IMR-90 (cell line): Measurements from ENCODE around the gene CHD6. TPM values are rescaled to one million over a fixed set of nuclear protein-coding genes. Genes with fewer than 3 reads are reported as not detected.

Experiments
- ATAC-seq: fragments of 200-7000 bp; cut with Tn5 transposase; 2 replicates; pipeline ENCODE4 v1.9.1; 2020; ENCODE audit warnings: low read depth, mild to moderate bottlenecking, moderate library complexity
- BruUV-seq: library from RNA; stranded (reverse); fragments of 400-500 nt; replicated peaks from 2 replicates; lab custom pipeline; 2021; lab: Mats Ljungman, UMichigan
- CTCF ChIA-PET: fragments of 300-600 bp; formaldehyde crosslinking; extraction: SDS; loops from one replicate; lab custom pipeline; 2021; ENCODE audit warnings: antibody characterized with exemption; lab: Yijun Ruan, JAX
- POLR2A ChIA-PET: fragments of 300-600 bp; sonication (Branson Sonifier 250); formaldehyde crosslinking; loops from one replicate; lab custom pipeline; 2022; ENCODE audit warnings: antibody characterized with exemption; ENCODE audit not compliant: unreplicated experiment; lab: Charles Lee
- DNase-seq: peaks from one replicate; pipeline ENCODE4 v3.0.0; 2013
- H2AFZ ChIP-seq: replicated peaks from 2 replicates; pipeline ENCODE3; 2013; ENCODE audit warnings: low read length, mild to moderate bottlenecking; ENCODE audit not compliant: poor library complexity
- H2AK5ac ChIP-seq: 2 replicates; pipeline ENCODE4 v1.6.1; 2013; ENCODE audit warnings: low read depth, low read length, inconsistent platforms
- H2AK9ac ChIP-seq: replicated peaks from 2 replicates; pipeline ENCODE3; 2013; ENCODE audit warnings: mild to moderate bottlenecking, low read depth, low read length, moderate library complexity; ENCODE audit not compliant: poor library complexity
- H2BK120ac ChIP-seq: 2 replicates; pipeline ENCODE4 v1.6.1; 2013; ENCODE audit warnings: low read depth, low read length, inconsistent platforms
- H2BK15ac ChIP-seq: 3 replicates; pipeline ENCODE4 v1.6.1; 2013; ENCODE audit warnings: low read depth, low read length, inconsistent platforms
- H2BK20ac ChIP-seq: 2 replicates; pipeline ENCODE4 v1.6.1; 2013; ENCODE audit warnings: low read depth, mild to moderate bottlenecking, inconsistent platforms, low read length, moderate library complexity
- H2BK5ac ChIP-seq: 2 replicates; pipeline ENCODE4 v1.6.1; 2013; ENCODE audit warnings: mild to moderate bottlenecking, low read depth, low read length, inconsistent platforms; ENCODE audit not compliant: poor library complexity, severe bottlenecking
- H3K14ac ChIP-seq: replicated peaks from 2 replicates; pipeline ENCODE4 v1.6.1; 2013; ENCODE audit warnings: low read depth, low read length, inconsistent platforms
- H3K18ac ChIP-seq: 2 replicates; pipeline ENCODE4 v1.6.1; 2013; ENCODE audit warnings: low read depth, low read length, control low read depth
- H3K23ac ChIP-seq: 2 replicates; pipeline ENCODE4 v1.6.1; 2013; ENCODE audit warnings: low read depth, low read length, inconsistent platforms
- H3K27ac ChIP-seq: 2 replicates; pipeline ENCODE4 v1.5.1; 2013; ENCODE audit warnings: mild to moderate bottlenecking, control low read depth, low read length; ENCODE audit not compliant: insufficient read depth
- H3K27me3 ChIP-seq: 2 replicates; pipeline ENCODE4 v1.6.1; 2013; ENCODE audit warnings: low read length; ENCODE audit not compliant: control insufficient read depth, insufficient read depth
- H3K36me3 ChIP-seq: 2 replicates; pipeline ENCODE4 v1.6.1; 2013; ENCODE audit warnings: low read length, mixed read lengths; ENCODE audit not compliant: control insufficient read depth, insufficient read depth
- H3K4ac ChIP-seq: 2 replicates; pipeline ENCODE4 v1.6.1; 2013; ENCODE audit warnings: low read depth, low read length, inconsistent platforms
- H3K4me1 ChIP-seq: 2 replicates; pipeline ENCODE4 v1.6.1; 2013; ENCODE audit warnings: low read length, mixed read lengths; ENCODE audit not compliant: control insufficient read depth, insufficient read depth
- H3K4me2 ChIP-seq: 2 replicates; pipeline ENCODE4 v1.6.1; 2013; ENCODE audit warnings: low read depth, mild to moderate bottlenecking, control low read depth, low read length, moderate library complexity
- H3K4me3 ChIP-seq: 2 replicates; pipeline ENCODE4 v1.5.1; 2013; ENCODE audit warnings: low read depth, mild to moderate bottlenecking, control low read depth, low read length, moderate library complexity; ENCODE audit not compliant: insufficient read depth
- H3K56ac ChIP-seq: 2 replicates; pipeline ENCODE4 v1.6.1; 2013; ENCODE audit warnings: low read length, inconsistent platforms; ENCODE audit not compliant: insufficient read depth; ENCODE audit errors: extremely low read depth
- H3K79me1 ChIP-seq, 2 experiments: 2 replicates each; pipeline ENCODE4 v1.6.1; 2013; ENCODE audit warnings: low read length in 2 of 2, inconsistent platforms in 1 of 2, low read depth in 1 of 2
- H3K9ac ChIP-seq: 2 replicates; pipeline ENCODE4 v1.6.1; 2013; ENCODE audit warnings: low read depth, low read length, control low read depth
- H3K9me1 ChIP-seq: 2 replicates; pipeline ENCODE4 v1.6.1; 2013; ENCODE audit warnings: low read length, inconsistent platforms; ENCODE audit not compliant: insufficient read depth
- H3K9me3 ChIP-seq: 2 replicates; pipeline ENCODE4 v1.6.1; 2013; ENCODE audit warnings: low read length; ENCODE audit not compliant: control insufficient read depth, insufficient read depth
- H4K20me1 ChIP-seq: 2 replicates; pipeline ENCODE4 v1.6.1; 2013; ENCODE audit warnings: low read length, inconsistent platforms; ENCODE audit not compliant: insufficient read depth
- H4K5ac ChIP-seq: 2 replicates; pipeline ENCODE4 v1.6.1; 2013; ENCODE audit warnings: mild to moderate bottlenecking, low read depth, low read length, control low read depth
- H4K8ac ChIP-seq, 2 experiments: 2 replicates each; pipeline ENCODE4 v1.6.1; 2013; ENCODE audit warnings: low read depth in 2 of 2, low read length in 2 of 2, control low read depth in 1 of 2, inconsistent platforms in 1 of 2
- H4K91ac ChIP-seq: 2 replicates; pipeline ENCODE4 v1.6.1; 2013; ENCODE audit warnings: low read depth, low read length, inconsistent platforms; ENCODE audit not compliant: insufficient read depth
- BHLHE40 ChIP-seq: fragments of 150-350 bp; IDR thresholded peaks from 2 replicates; pipeline ENCODE4 v1.6.1; 2016; ENCODE audit warnings: mild to moderate bottlenecking, low read depth, low read length
- CEBPB ChIP-seq: IDR thresholded peaks from 2 replicates; pipeline ENCODE4 v1.6.1; 2012; ENCODE audit warnings: low read depth, low read length, improper control_type of control experiment
- CHD1 ChIP-seq: IDR thresholded peaks from 2 replicates; pipeline ENCODE4 v1.6.1; 2012; ENCODE audit warnings: low read depth, low read length, improper control_type of control experiment
- FOS ChIP-seq: fragments of 150-350 bp; IDR thresholded peaks from 2 replicates; pipeline ENCODE4 v1.6.1; 2016; ENCODE audit warnings: low read depth, low read length
- MAFK ChIP-seq: IDR thresholded peaks from 2 replicates; pipeline ENCODE4 v1.6.1; 2012; ENCODE audit warnings: low read depth, low read length, improper control_type of control experiment
- MAZ ChIP-seq: IDR thresholded peaks from 2 replicates; pipeline ENCODE4 v1.6.1; 2012; ENCODE audit warnings: low read depth, mild to moderate bottlenecking, low read length, improper control_type of control experiment, moderate library complexity, borderline replicate concordance
- MXI1 ChIP-seq: IDR thresholded peaks from 2 replicates; pipeline ENCODE4 v1.6.1; 2012; ENCODE audit warnings: low read depth, mild to moderate bottlenecking, low read length, moderate library complexity, borderline replicate concordance
- NFE2L2 ChIP-seq: fragments of 150-350 bp; IDR thresholded peaks from 2 replicates; pipeline ENCODE4 v1.6.1; 2016; ENCODE audit warnings: low read depth, mild to moderate bottlenecking, low read length
- POLR2A ChIP-seq: IDR thresholded peaks from 2 replicates; pipeline ENCODE4 v1.6.1; 2012; ENCODE audit warnings: mild to moderate bottlenecking, low read depth, low read length
- RAD21 ChIP-seq: IDR thresholded peaks from 2 replicates; pipeline ENCODE4 v1.6.1; 2012; ENCODE audit warnings: low read length, improper control_type of control experiment
- RCOR1 ChIP-seq: IDR thresholded peaks from 2 replicates; pipeline ENCODE4 v1.6.1; 2012; ENCODE audit warnings: mild to moderate bottlenecking, low read length, improper control_type of control experiment; ENCODE audit not compliant: insufficient replicate concordance
- RFX5 ChIP-seq: IDR thresholded peaks from 2 replicates; pipeline ENCODE4 v1.8.0; 2012; ENCODE audit warnings: low read depth, mild to moderate bottlenecking, low read length, moderate library complexity
- SMC3 ChIP-seq: fragments of 150-350 bp; IDR thresholded peaks from 2 replicates; pipeline ENCODE4 v1.6.1; 2016; ENCODE audit warnings: low read depth, mild to moderate bottlenecking, antibody characterized with exemption, low read length, moderate library complexity
- WGBS, 2 experiments: methylation state at CpG; one replicate each; pipeline versions ENCODE4 v1.1.5 to v1.1.7; 2013; ENCODE audit warnings: missing lambda C conversion rate in 2 of 2; ENCODE audit not compliant: insufficient read length in 1 of 2; ENCODE audit errors: extremely low coverage in 2 of 2; 5-methylcytosine and 5-hydroxymethylcytosine counted together
- dilution Hi-C: fragments of 300-500 bp; cut with HindIII; formaldehyde crosslinking; loops from one replicate; pipeline ENCODE4 v1.14.3; 2018; ENCODE audit warnings: low sequenced_read_pairs; ENCODE audit not compliant: unreplicated experiment
- in situ Hi-C: fragments of 300-500 bp; cut with MboI; formaldehyde crosslinking; loops from 3 replicates; pipeline ENCODE4 v1.14.3; 2019; ENCODE audit warnings: low sequenced_read_pairs, inconsistent platforms, mixed read lengths
- intact Hi-C: fragments of 100-400 bp; cut with micrococcal nuclease; formaldehyde crosslinking; loops from 2 replicates; pipeline ENCODE4 v1.10.0; 2022
- polyA plus RNA-seq, 3 experiments: library from polyadenylated mRNA; depleted of rRNA; stranded (reverse); fragments of >200 nt; gene quantifications; 2 replicates each; pipeline ENCODE4 v1.2.3, GENCODE V29; 2012; ENCODE audit warnings: low replicate concordance in 1 of 3
- total RNA-seq: library from RNA; depleted of rRNA; stranded (reverse); fragments of >200 nt; gene quantifications from 2 replicates; pipeline ENCODE4 v1.2.3, GENCODE V29; 2012
- TF ChIP-seq, protein P1 (sequence below): fragments of 150-350 bp; IDR thresholded peaks from 2 replicates; pipeline ENCODE4 v1.6.1; 2017; ENCODE audit warnings: mild to moderate bottlenecking, antibody characterized with exemption, low read length, low read depth
- TF ChIP-seq, protein P2 (sequence below): conservative IDR thresholded peaks from 2 replicates; pipeline ENCODE4 v1.5.1; 2012; ENCODE audit warnings: mild to moderate bottlenecking, low read depth, low read length, improper control_type of control experiment
- TF ChIP-seq, protein P3 (sequence below): fragments of 150-350 bp; IDR thresholded peaks from 2 replicates; pipeline ENCODE4 v1.6.1; 2016; ENCODE audit warnings: low read depth, mild to moderate bottlenecking, low read length, moderate library complexity, borderline replicate concordance

Gene CHD6
- total and polyA plus RNA-seq, 2 of the 4 experiments (the other 2 are of a cell fraction): 8.8 to 26.7 TPM

DNA sequence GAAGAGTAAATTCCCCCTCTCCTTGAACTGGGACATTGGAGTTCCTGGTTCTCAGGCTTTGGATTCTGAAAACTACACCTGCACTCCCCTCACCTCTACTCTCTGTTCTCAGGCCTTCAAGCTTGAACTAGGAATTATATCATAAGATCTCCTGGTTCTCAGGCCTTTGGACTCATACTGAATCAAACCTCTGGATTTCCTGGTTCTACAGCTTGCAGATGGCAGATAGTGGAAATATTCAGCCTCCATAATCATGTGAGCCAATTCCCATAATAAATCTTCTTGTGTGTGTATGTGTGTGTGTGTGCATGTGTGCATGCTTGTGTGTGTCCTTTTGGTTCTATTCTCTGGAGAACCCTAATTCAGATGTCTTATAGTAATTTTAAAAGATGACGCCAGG, 12.7 kb upstream of the CHD6 start:
- H3K27ac ChIP-seq: no peak overlapping the region
- intact Hi-C loops: no loop called here
- H2AK5ac ChIP-seq: no peak overlapping the region
- no peak overlapping the region for H3K9ac ChIP-seq
- H2BK15ac ChIP-seq: no peak overlapping the region
- no peak overlapping the region for H4K8ac ChIP-seq
- H3K4me3 ChIP-seq: no peak overlapping the region
- no peak for ATAC-seq
- H2BK20ac ChIP-seq: no peak overlapping the region
- H4K91ac ChIP-seq: no peak overlapping the region
- no peak overlapping the region for H3K4ac ChIP-seq
- TF ChIP-seq, protein P1, sequence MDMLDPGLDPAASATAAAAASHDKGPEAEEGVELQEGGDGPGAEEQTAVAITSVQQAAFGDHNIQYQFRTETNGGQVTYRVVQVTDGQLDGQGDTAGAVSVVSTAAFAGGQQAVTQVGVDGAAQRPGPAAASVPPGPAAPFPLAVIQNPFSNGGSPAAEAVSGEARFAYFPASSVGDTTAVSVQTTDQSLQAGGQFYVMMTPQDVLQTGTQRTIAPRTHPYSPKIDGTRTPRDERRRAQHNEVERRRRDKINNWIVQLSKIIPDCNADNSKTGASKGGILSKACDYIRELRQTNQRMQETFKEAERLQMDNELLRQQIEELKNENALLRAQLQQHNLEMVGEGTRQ: no peak
- TF ChIP-seq RCOR1 (no peak), CEBPB (no peak), FOS (no peak), RAD21 (no peak), MAFK (no peak), RFX5 (no peak), NFE2L2 (no peak), SMC3 (no peak), MXI1 (no peak), POLR2A (no peak), MAZ (no peak), BHLHE40 (no peak), CHD1 (no peak)
- TF ChIP-seq, protein P2, sequence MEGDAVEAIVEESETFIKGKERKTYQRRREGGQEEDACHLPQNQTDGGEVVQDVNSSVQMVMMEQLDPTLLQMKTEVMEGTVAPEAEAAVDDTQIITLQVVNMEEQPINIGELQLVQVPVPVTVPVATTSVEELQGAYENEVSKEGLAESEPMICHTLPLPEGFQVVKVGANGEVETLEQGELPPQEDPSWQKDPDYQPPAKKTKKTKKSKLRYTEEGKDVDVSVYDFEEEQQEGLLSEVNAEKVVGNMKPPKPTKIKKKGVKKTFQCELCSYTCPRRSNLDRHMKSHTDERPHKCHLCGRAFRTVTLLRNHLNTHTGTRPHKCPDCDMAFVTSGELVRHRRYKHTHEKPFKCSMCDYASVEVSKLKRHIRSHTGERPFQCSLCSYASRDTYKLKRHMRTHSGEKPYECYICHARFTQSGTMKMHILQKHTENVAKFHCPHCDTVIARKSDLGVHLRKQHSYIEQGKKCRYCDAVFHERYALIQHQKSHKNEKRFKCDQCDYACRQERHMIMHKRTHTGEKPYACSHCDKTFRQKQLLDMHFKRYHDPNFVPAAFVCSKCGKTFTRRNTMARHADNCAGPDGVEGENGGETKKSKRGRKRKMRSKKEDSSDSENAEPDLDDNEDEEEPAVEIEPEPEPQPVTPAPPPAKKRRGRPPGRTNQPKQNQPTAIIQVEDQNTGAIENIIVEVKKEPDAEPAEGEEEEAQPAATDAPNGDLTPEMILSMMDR: no peak
- TF ChIP-seq, protein P3, sequence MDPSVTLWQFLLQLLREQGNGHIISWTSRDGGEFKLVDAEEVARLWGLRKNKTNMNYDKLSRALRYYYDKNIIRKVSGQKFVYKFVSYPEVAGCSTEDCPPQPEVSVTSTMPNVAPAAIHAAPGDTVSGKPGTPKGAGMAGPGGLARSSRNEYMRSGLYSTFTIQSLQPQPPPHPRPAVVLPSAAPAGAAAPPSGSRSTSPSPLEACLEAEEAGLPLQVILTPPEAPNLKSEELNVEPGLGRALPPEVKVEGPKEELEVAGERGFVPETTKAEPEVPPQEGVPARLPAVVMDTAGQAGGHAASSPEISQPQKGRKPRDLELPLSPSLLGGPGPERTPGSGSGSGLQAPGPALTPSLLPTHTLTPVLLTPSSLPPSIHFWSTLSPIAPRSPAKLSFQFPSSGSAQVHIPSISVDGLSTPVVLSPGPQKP: no peak
- dilution Hi-C loops: no loop called here
- H3K4me1 ChIP-seq: no peaks in the 10 kb centered on the region
- ChIA-PET CTCF (no interaction called here), POLR2A (no interaction called here)
- H2BK5ac ChIP-seq: no peak overlapping the region
- BruUV-seq: no TSS peak
- H3K79me1 ChIP-seq: no peaks in the 10 kb centered on the region
- no peaks in the 10 kb centered on the region for H3K36me3 ChIP-seq
- H3K27me3 ChIP-seq: peaks cover 2% of the 10 kb centered on the region; the same call in 1 of the 2 replicates
- in situ Hi-C loops: no loop called here
- H3K9me1 ChIP-seq: no peaks in the 10 kb centered on the region
- WGBS, 2 experiments: 100% methylated on average over 1 of the region's 1 CpG; no CpG with 5 or more reads in 1 of the 2 experiments
- no peak overlapping the region for H3K18ac ChIP-seq
- H4K20me1 ChIP-seq: no peaks in the 10 kb centered on the region
- H2BK120ac ChIP-seq: no peak overlapping the region
- no peak for DNase-seq
- no peak overlapping the region for H4K5ac ChIP-seq
- no peak overlapping the region for H3K14ac ChIP-seq
- H3K56ac ChIP-seq: no peak overlapping the region
- H2AK9ac ChIP-seq: no peak overlapping the region
- H3K4me2 ChIP-seq: no peak overlapping the region
- H2AFZ ChIP-seq: no peak overlapping the region
- H3K9me3 ChIP-seq: no peaks in the 10 kb centered on the region
- H3K23ac ChIP-seq: no peak overlapping the region
